Osteoblast (primary cell): ENCODE results near the gene TMC2. TPM values are rescaled to one million over a fixed set of nuclear protein-coding genes. Genes with fewer than 3 reads are reported as not detected.

Source experiments
- DNase-seq: peaks from one replicate; pipeline ENCODE4 v3.0.0; 2011; ENCODE audit warnings: low spot score, mixed read lengths; ENCODE audit not compliant: insufficient read length; ENCODE audit errors: missing footprints
- H2AFZ ChIP-seq: 2 replicates; pipeline ENCODE4 v1.6.0; 2011; ENCODE audit warnings: mild to moderate bottlenecking, low read length
- H3K27ac ChIP-seq: 2 replicates; pipeline ENCODE4 v1.5.1; 2011; ENCODE audit warnings: mild to moderate bottlenecking, low read depth, low read length, moderate library complexity
- H3K27me3 ChIP-seq: 2 replicates; pipeline ENCODE4 v1.6.0; 2012; ENCODE audit warnings: mild to moderate bottlenecking, control low read depth, inconsistent platforms, low read length, moderate library complexity; ENCODE audit not compliant: insufficient read depth
- H3K36me3 ChIP-seq: 2 replicates; pipeline ENCODE4 v1.5.1; 2011; ENCODE audit warnings: mild to moderate bottlenecking, low read length, control low read depth, moderate library complexity; ENCODE audit not compliant: insufficient read depth
- H3K4me1 ChIP-seq: 2 replicates; pipeline ENCODE4 v1.5.1; 2011; ENCODE audit warnings: mild to moderate bottlenecking, low read length, control low read depth, moderate library complexity; ENCODE audit not compliant: insufficient read depth
- H3K4me2 ChIP-seq: 2 replicates; pipeline ENCODE4 v1.6.0; 2011; ENCODE audit warnings: mild to moderate bottlenecking, low read length; ENCODE audit not compliant: insufficient read depth
- H3K4me3 ChIP-seq: fragments of 200-600 bp; sonication (generic); 3 replicates; pipeline ENCODE4 v1.5.1; 2012; ENCODE audit warnings: mild to moderate bottlenecking, low read length, inconsistent platforms; ENCODE audit not compliant: insufficient read depth
- H3K79me2 ChIP-seq: 2 replicates; pipeline ENCODE4 v1.6.0; 2012; ENCODE audit warnings: mild to moderate bottlenecking, low read length, control low read depth, inconsistent platforms; ENCODE audit not compliant: insufficient read depth
- H3K9me3 ChIP-seq: 2 replicates; pipeline ENCODE4 v1.5.1; 2011; ENCODE audit warnings: low read depth, low read length, control low read depth
- H4K20me1 ChIP-seq: 2 replicates; pipeline ENCODE4 v1.6.0; 2012; ENCODE audit warnings: mild to moderate bottlenecking, low read length, control low read depth; ENCODE audit not compliant: insufficient read depth
- total RNA-seq: library from RNA; depleted of rRNA; stranded (reverse); fragments of >200 nt; gene quantifications from 2 replicates; pipeline ENCODE4 v1.2.3, GENCODE V29; 2012
- TF ChIP-seq, protein P1 (sequence below): IDR thresholded peaks from 2 replicates; pipeline ENCODE4 v1.5.1; 2011; ENCODE audit warnings: mild to moderate bottlenecking, low read depth, low read length, moderate library complexity; ENCODE audit errors: extremely low read depth

TMC2 gene
- total RNA-seq, 1 donor, result not detected

DNA sequence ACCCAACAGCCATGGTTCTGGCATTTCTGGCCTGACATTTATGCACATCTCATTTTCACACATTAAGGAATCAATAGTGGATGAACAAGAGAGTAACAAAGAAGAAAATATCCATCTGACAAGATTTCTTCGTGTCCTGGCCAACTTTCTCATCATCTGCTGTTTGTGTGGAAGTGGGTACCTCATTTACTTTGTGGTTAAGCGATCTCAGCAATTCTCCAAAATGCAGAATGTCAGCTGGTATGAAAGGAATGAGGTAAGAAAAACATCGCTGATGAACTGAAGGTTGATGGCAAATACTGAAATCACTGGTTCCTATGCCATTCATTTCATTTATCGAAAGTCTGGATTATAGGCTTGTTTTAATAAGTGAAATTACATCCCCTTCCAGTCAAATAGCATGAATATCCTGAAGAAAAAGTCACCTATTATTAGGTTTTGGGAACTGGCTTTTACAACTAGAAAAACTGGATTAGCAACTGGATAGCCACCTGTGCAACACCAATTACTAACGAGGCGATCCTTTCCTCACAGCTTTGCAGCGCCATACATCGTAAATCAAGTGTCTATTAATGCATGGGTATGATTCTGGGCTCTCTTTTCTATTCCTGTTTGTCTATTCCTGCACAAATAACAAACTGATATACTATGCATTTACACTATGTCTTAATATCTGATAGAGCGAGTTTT lies 65.8 kb downstream of the TMC2 start:
- no peak overlapping the region for H2AFZ ChIP-seq
- no peaks in the 10 kb centered on the region for H3K79me2 ChIP-seq
- TF ChIP-seq, protein P1, sequence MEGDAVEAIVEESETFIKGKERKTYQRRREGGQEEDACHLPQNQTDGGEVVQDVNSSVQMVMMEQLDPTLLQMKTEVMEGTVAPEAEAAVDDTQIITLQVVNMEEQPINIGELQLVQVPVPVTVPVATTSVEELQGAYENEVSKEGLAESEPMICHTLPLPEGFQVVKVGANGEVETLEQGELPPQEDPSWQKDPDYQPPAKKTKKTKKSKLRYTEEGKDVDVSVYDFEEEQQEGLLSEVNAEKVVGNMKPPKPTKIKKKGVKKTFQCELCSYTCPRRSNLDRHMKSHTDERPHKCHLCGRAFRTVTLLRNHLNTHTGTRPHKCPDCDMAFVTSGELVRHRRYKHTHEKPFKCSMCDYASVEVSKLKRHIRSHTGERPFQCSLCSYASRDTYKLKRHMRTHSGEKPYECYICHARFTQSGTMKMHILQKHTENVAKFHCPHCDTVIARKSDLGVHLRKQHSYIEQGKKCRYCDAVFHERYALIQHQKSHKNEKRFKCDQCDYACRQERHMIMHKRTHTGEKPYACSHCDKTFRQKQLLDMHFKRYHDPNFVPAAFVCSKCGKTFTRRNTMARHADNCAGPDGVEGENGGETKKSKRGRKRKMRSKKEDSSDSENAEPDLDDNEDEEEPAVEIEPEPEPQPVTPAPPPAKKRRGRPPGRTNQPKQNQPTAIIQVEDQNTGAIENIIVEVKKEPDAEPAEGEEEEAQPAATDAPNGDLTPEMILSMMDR, result no peak
- H4K20me1 ChIP-seq, result no peaks in the 10 kb centered on the region
- H3K9me3 ChIP-seq, result no peaks in the 10 kb centered on the region
- H3K4me3 ChIP-seq, result no peak overlapping the region
- H3K27me3 ChIP-seq, result no peaks in the 10 kb centered on the region
- H3K36me3 ChIP-seq, result no peaks in the 10 kb centered on the region
- H3K27ac ChIP-seq, result no peak overlapping the region
- no peak overlapping the region for H3K4me2 ChIP-seq
- DNase-seq, result no peak
- peaks cover 6% of the 10 kb centered on the region for H3K4me1 ChIP-seq

DNA sequence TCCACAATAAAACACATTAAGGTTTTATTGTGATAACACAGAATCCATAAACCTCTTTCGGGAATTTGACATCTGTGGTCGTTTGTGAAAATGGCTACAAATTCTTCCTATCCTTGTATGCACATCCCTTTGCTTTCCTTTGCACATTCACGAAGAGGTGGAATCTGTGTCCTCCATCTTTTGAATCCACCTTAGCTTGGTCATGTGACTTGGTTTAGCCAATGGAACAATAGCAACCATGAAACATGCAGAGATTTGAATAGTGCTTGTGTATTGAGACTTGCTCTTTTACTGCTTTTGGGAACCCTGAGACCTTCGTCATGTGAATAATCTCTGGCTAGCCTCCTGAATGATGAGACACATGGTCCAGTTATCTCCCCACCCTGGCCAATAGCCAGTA lies 66.4 kb downstream of the TMC2 start:
- H3K79me2 ChIP-seq, result no peaks in the 10 kb centered on the region
- no peak overlapping the region for H3K4me2 ChIP-seq
- no peaks in the 10 kb centered on the region for H3K9me3 ChIP-seq
- H3K4me1 ChIP-seq, result peaks cover 6% of the 10 kb centered on the region
- no peak overlapping the region for H2AFZ ChIP-seq
- H3K36me3 ChIP-seq, result no peaks in the 10 kb centered on the region
- no peak overlapping the region for H3K27ac ChIP-seq
- TF ChIP-seq, protein P1, result no peak
- H3K4me3 ChIP-seq, result no peak overlapping the region
- no peaks in the 10 kb centered on the region for H4K20me1 ChIP-seq
- no peaks in the 10 kb centered on the region for H3K27me3 ChIP-seq
- no peak for DNase-seq

DNA sequence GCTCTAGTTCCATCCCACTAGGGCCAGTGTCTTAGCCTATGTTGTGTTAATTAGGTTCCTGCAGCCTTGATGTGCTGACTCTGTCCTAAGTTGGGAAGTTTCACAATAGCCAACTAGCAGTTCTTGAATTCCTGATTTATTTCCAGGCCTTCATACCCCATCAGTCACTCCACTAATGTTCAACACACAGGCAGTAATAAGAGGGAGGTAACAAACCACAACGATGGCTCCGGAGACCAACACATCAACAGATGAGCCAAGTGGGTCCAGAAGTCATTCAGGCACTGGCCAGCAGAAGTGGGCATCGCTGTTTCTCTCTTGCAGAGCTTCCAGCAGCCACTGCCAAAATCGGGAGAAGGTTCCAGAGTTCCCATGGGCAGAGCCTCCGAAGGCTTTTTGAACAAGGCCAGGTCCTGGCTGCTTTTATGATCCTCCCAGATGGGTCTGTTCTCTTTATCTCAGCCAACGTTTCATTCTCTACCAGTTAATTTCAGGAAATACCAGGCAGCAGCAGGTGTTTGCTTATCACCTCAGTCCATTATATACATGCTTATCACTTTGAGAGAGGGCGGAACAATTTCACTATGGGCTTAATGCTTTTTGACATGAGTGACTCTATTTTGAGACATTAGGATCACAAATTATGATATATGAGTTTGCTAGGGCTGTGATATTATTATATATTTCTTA lies 67.6 kb downstream of the TMC2 start:
- Histone ChIP-seq H4K20me1 (no peaks in the 10 kb centered on the region), H3K4me1 (peaks cover 6% of the 10 kb centered on the region), H3K79me2 (no peaks in the 10 kb centered on the region), H3K27ac (no peak overlapping the region), H3K4me2 (no peak overlapping the region), H3K36me3 (no peaks in the 10 kb centered on the region), H3K9me3 (no peaks in the 10 kb centered on the region), H3K27me3 (no peaks in the 10 kb centered on the region), H2AFZ (no peak overlapping the region), H3K4me3 (no peak overlapping the region)
- DNase-seq, result no peak
- TF ChIP-seq, protein P1, result no peak

GRCh38 chr20:2604506-2604835 lies 68.1 kb downstream of the TMC2 start:
- Histone ChIP-seq H3K27me3 (no peaks in the 10 kb centered on the region), H4K20me1 (no peaks in the 10 kb centered on the region), H3K9me3 (no peaks in the 10 kb centered on the region), H3K4me2 (no peak overlapping the region), H3K79me2 (no peaks in the 10 kb centered on the region), H3K36me3 (no peaks in the 10 kb centered on the region), H3K4me1 (peaks cover 6% of the 10 kb centered on the region), H2AFZ (no peak overlapping the region), H3K4me3 (no peak overlapping the region), H3K27ac (no peak overlapping the region)
- TF ChIP-seq, protein P1, result no peak
- no peak for DNase-seq
